H1 (cell line): ENCODE measurements around the gene DOK7. TPM values are rescaled to one million over a fixed set of nuclear protein-coding genes. Genes with fewer than 3 reads are reported as not detected.

Experiments used
- CTCF ChIA-PET: fragments of 300-600 bp; sonication (Branson Sonifier 250); formaldehyde crosslinking; loops from one replicate; lab custom pipeline; 2021; ENCODE audit not compliant: partially characterized antibody; lab: Charles Lee
- POLR2A ChIA-PET: fragments of 300-600 bp; sonication (Branson Sonifier 250); formaldehyde crosslinking; loops from one replicate; lab custom pipeline; 2021; ENCODE audit warnings: inconsistent platforms; ENCODE audit not compliant: partially characterized antibody; lab: Charles Lee
- DNase-seq, 2 experiments: peaks; one replicate each; pipeline versions ENCODE4 v3.0.0 to v3.0.0-alpha.2; 2010 to 2022; ENCODE audit warnings: low spot score in 2 of 2, low read depth in 1 of 2, mixed read lengths in 1 of 2
- FAIRE-seq: peaks from 2 replicates; lab custom pipeline; 2011; peaks lifted over from hg19 to GRCh38; lab: Jason Lieb, UNC
- H2AFZ ChIP-seq: 2 replicates; pipeline ENCODE4 v1.8.1; 2012; ENCODE audit warnings: low read length, inconsistent platforms
- H2AK5ac ChIP-seq: 2 replicates; pipeline ENCODE4 v1.6.1; 2013; ENCODE audit warnings: low read depth, low read length
- H2BK120ac ChIP-seq: replicated peaks from 2 replicates; pipeline ENCODE3; 2013; ENCODE audit warnings: low read depth, low read length, inconsistent platforms
- H2BK12ac ChIP-seq: 2 replicates; pipeline ENCODE4 v1.6.1; 2013; ENCODE audit warnings: low read depth, low read length
- H2BK15ac ChIP-seq: 2 replicates; pipeline ENCODE4 v1.6.1; 2013; ENCODE audit warnings: low read length
- H2BK20ac ChIP-seq: 2 replicates; pipeline ENCODE4 v1.6.1; 2013; ENCODE audit warnings: low read length
- H2BK5ac ChIP-seq: 2 replicates; pipeline ENCODE4 v1.6.1; 2013; ENCODE audit warnings: low read depth, low read length
- H3K14ac ChIP-seq: 2 replicates; pipeline ENCODE4 v1.6.1; 2013; ENCODE audit warnings: inconsistent platforms; ENCODE audit not compliant: insufficient read length
- H3K18ac ChIP-seq: 2 replicates; pipeline ENCODE4 v1.6.1; 2013; ENCODE audit warnings: low read length; ENCODE audit errors: extremely low read depth
- H3K23ac ChIP-seq: 2 replicates; pipeline ENCODE4 v1.6.1; 2013; ENCODE audit warnings: inconsistent platforms; ENCODE audit not compliant: insufficient read length
- H3K23me2 ChIP-seq: 2 replicates; pipeline ENCODE4 v1.6.1; 2013; ENCODE audit warnings: low read depth, low read length
- H3K27ac ChIP-seq: 2 replicates; pipeline ENCODE4 v1.6.1; 2011; ENCODE audit warnings: low read depth, low read length, inconsistent platforms
- H3K27me3 ChIP-seq, 4 experiments: replicated peaks in 1 of 4; 1 replicate in 1 of 4; 2 replicates in 3 of 4; pipeline versions ENCODE4 v1.6.1 to v1.8.1; 2011 to 2013; ENCODE audit warnings: low read length in 3 of 4, mild to moderate bottlenecking in 3 of 4, inconsistent platforms in 2 of 4, mixed read lengths in 2 of 4, moderate library complexity in 1 of 4; ENCODE audit not compliant: control insufficient read depth in 3 of 4, insufficient read depth in 3 of 4; ENCODE audit errors: extremely low read depth in 1 of 4
- H3K36me3 ChIP-seq, 4 experiments: 2 replicates each; pipeline versions ENCODE4 v1.6.1 to v1.8.1; 2011 to 2013; ENCODE audit warnings: mild to moderate bottlenecking in 4 of 4, low read length in 3 of 4, moderate library complexity in 2 of 4, control low read depth in 1 of 4, inconsistent platforms in 1 of 4; ENCODE audit not compliant: insufficient read depth in 4 of 4, control insufficient read depth in 2 of 4
- H3K4ac ChIP-seq: replicated peaks from 2 replicates; pipeline ENCODE3; 2013; ENCODE audit warnings: low read length, low read depth, mixed read lengths, inconsistent platforms; ENCODE audit not compliant: insufficient read length
- H3K4me1 ChIP-seq, 4 experiments: replicated peaks in 1 of 4; 1 replicate in 1 of 4; 2 replicates in 3 of 4; pipeline versions ENCODE4 v1.6.1 to v1.8.1; 2011 to 2013; ENCODE audit warnings: low read length in 3 of 4, inconsistent platforms in 2 of 4, mixed read lengths in 1 of 4; ENCODE audit not compliant: insufficient read depth in 4 of 4, control insufficient read depth in 3 of 4
- H3K4me2 ChIP-seq, 2 experiments: 2 replicates each; pipeline versions ENCODE4 v1.6.1 to v1.8.1; 2011 to 2013; ENCODE audit warnings: low read depth in 2 of 2, low read length in 2 of 2, control low read depth in 1 of 2, inconsistent platforms in 1 of 2, mild to moderate bottlenecking in 1 of 2; ENCODE audit not compliant: insufficient read depth in 1 of 2
- H3K4me3 ChIP-seq, 4 experiments: fragments of 200-600, 300-600 bp in 1 of 4; sonication (generic), shearing (Covaris generic), sonication (Bioruptor Twin) in 1 of 4; 2 replicates each; pipeline versions ENCODE4 v1.5.1 to v1.8.1; 2011 to 2016; ENCODE audit warnings: low read length in 4 of 4, low read depth in 3 of 4, control low read depth in 2 of 4, inconsistent platforms in 2 of 4, mild to moderate bottlenecking in 2 of 4, mixed read lengths in 1 of 4, moderate library complexity in 1 of 4; ENCODE audit not compliant: insufficient read depth in 2 of 4; ENCODE audit errors: extremely low read depth in 1 of 4
- H3K56ac ChIP-seq: replicated peaks from 2 replicates; pipeline ENCODE3; 2013; ENCODE audit warnings: low read depth, mild to moderate bottlenecking, mixed read lengths, low read length, inconsistent platforms; ENCODE audit not compliant: insufficient read length
- H3K79me1 ChIP-seq: 2 replicates; pipeline ENCODE4 v1.6.1; 2013; ENCODE audit warnings: low read depth, low read length, control low read depth
- H3K79me2 ChIP-seq, 2 experiments: 2 replicates each; pipeline versions ENCODE4 v1.6.1 to v1.8.1; 2012 to 2013; ENCODE audit warnings: low read length in 2 of 2, mild to moderate bottlenecking in 2 of 2, inconsistent platforms in 1 of 2; ENCODE audit not compliant: insufficient read depth in 2 of 2, control insufficient read depth in 1 of 2
- H3K9ac ChIP-seq, 4 experiments: replicated peaks in 1 of 4; 1 replicate in 1 of 4; 2 replicates in 3 of 4; pipeline versions ENCODE4 v1.6.1 to v1.8.1; 2011 to 2013; ENCODE audit warnings: low read depth in 3 of 4, low read length in 3 of 4, control low read depth in 2 of 4, mild to moderate bottlenecking in 2 of 4, moderate library complexity in 2 of 4, inconsistent platforms in 1 of 4; ENCODE audit errors: extremely low read depth in 1 of 4
- H3K9me3 ChIP-seq, 2 experiments: 2 replicates each; pipeline versions ENCODE4 v1.6.1 to v1.8.1; 2012 to 2013; ENCODE audit warnings: mild to moderate bottlenecking in 2 of 2, moderate library complexity in 2 of 2, control low read depth in 1 of 2, inconsistent platforms in 1 of 2, low read depth in 1 of 2, low read length in 1 of 2, mixed read lengths in 1 of 2; ENCODE audit not compliant: insufficient read depth in 2 of 2
- H4K20me1 ChIP-seq, 2 experiments: replicated peaks in 1 of 2; 2 replicates each; pipeline versions ENCODE3 to v1.8.1; 2011 to 2013; ENCODE audit warnings: inconsistent platforms in 2 of 2, low read length in 2 of 2, mild to moderate bottlenecking in 1 of 2; ENCODE audit not compliant: insufficient read depth in 2 of 2, control insufficient read depth in 1 of 2
- H4K5ac ChIP-seq: 2 replicates; pipeline ENCODE4 v1.6.1; 2013; ENCODE audit warnings: low read length, low read depth, mixed read lengths, inconsistent platforms; ENCODE audit not compliant: insufficient read length
- H4K8ac ChIP-seq: 2 replicates; pipeline ENCODE4 v1.8.0; 2013; ENCODE audit warnings: mild to moderate bottlenecking, moderate library complexity, low read length, inconsistent platforms; ENCODE audit not compliant: insufficient read depth; ENCODE audit errors: extremely low read depth
- H4K91ac ChIP-seq: replicated peaks from 2 replicates; pipeline ENCODE3; 2013; ENCODE audit warnings: low read length, mixed read lengths, inconsistent platforms; ENCODE audit not compliant: insufficient read length
- ATF2 ChIP-seq: IDR thresholded peaks from 2 replicates; pipeline ENCODE4 v1.6.1; 2012; ENCODE audit warnings: low read length, inconsistent platforms
- E2F6 ChIP-seq: IDR thresholded peaks from 2 replicates; pipeline ENCODE4 v1.6.1; 2012; ENCODE audit warnings: inconsistent platforms
- RBBP5 ChIP-seq: IDR thresholded peaks from 2 replicates; pipeline ENCODE4 v1.7.1; 2012; ENCODE audit warnings: low read depth, mild to moderate bottlenecking, inconsistent platforms, low read length, moderate library complexity, borderline replicate concordance
- RXRA ChIP-seq: IDR thresholded peaks from 2 replicates; pipeline ENCODE4 v1.6.1; 2011; ENCODE audit warnings: low read depth, mild to moderate bottlenecking, low read length, moderate library complexity; ENCODE audit not compliant: insufficient read depth
- SAP30 ChIP-seq: fragments of 300-600 bp; sonication (generic); IDR thresholded peaks from 2 replicates; pipeline ENCODE4 v1.7.1; 2012; ENCODE audit warnings: low read length, moderate library complexity, mild to moderate bottlenecking, inconsistent platforms; ENCODE audit not compliant: insufficient read depth, insufficient replicate concordance
- SP2 ChIP-seq: IDR thresholded peaks from 2 replicates; pipeline ENCODE4 v1.6.1; 2012; ENCODE audit warnings: mild to moderate bottlenecking, low read length, inconsistent platforms
- SRF ChIP-seq: IDR thresholded peaks from 2 replicates; pipeline ENCODE4 v1.6.1; 2011; ENCODE audit warnings: mild to moderate bottlenecking, low read depth, low read length, moderate library complexity
- SUZ12 ChIP-seq: fragments of 200-600 bp; sonication (generic); IDR thresholded peaks from 2 replicates; pipeline ENCODE4 v1.6.1; 2012; ENCODE audit warnings: mild to moderate bottlenecking, inconsistent platforms, low read length, moderate library complexity, mixed read lengths
- YY1 ChIP-seq: IDR thresholded peaks from 2 replicates; pipeline ENCODE4 v1.6.1; 2011; ENCODE audit warnings: low read depth, mild to moderate bottlenecking, low read length
- WGBS, 2 experiments: shearing (Covaris generic) in 1 of 2; methylation state at CpG; one replicate each; pipeline versions ENCODE4 v1.1.6 to v1.1.7; 2013 to 2015; ENCODE audit warnings: low lambda C conversion rate in 2 of 2, mixed read lengths in 2 of 2, inconsistent platforms in 1 of 2, low coverage in 1 of 2, missing lambda C conversion rate in 1 of 2; ENCODE audit not compliant: insufficient replicate concordance in 2 of 2, insufficient coverage in 1 of 2, insufficient read length in 1 of 2; ENCODE audit errors: extremely low coverage in 1 of 2, missing lambda C conversion rate in 1 of 2; 5-methylcytosine and 5-hydroxymethylcytosine counted together
- polyA plus RNA-seq, 7 experiments: library from polyadenylated mRNA; depleted of rRNA in 3 of 7; stranded (reverse) in 5 of 7; unstranded in 2 of 7; fragments of >200 nt in 5 of 7; fragments of 200-250 nt in 2 of 7; gene quantifications; 1 replicate in 5 of 7; 2 replicates in 1 of 7; 4 replicates in 1 of 7; pipeline versions ENCODE4 v1.2.1 to v1.2.3, GENCODE V29; 2011 to 2013; ENCODE audit warnings: missing spikeins in 2 of 7, mixed read lengths in 2 of 7
- total RNA-seq: library from RNA; stranded (reverse); fragmentation: NEBNext Ultra II Directional; extraction: Animal tissue kit (Norgen Biotek cat#: 25700); gene quantifications from 2 replicates; pipeline ENCODE4 v1.2.1, GENCODE V29; 2021

Gene DOK7
- total and polyA plus RNA-seq, 2 of the 8 experiments (the other 6 are each of a cell fraction or from before 2014, with no cell fraction given): 0.32 TPM; not detected in 1

- no peak overlapping the region for H2BK120ac ChIP-seq
- H3K9me3 ChIP-seq: peaks cover 0 to 6% of the 10 kb centered on the region in 2 experiments; a peak in 2 of 4 replicates
- peaks cover 5% of the 10 kb centered on the region for H3K23me2 ChIP-seq
- H2AK5ac ChIP-seq: no peak overlapping the region
- peaks cover 0 to 3% (median 1%) of the 10 kb centered on the region in 4 experiments; a peak in 2 of 7 replicates for H3K4me1 ChIP-seq
- no peak overlapping the region for H3K4me2 ChIP-seq
- DNase-seq: no peak
- H2AFZ ChIP-seq: no peak overlapping the region
- no peak overlapping the region for H2BK15ac ChIP-seq
- no peak overlapping the region for H3K14ac ChIP-seq
- no peaks in the 10 kb centered on the region for H3K79me2 ChIP-seq
- ChIA-PET CTCF (interaction anchor here (1.0 to 3.9 kb wide), 4 partner anchors 10 to 230 kb away, joined by 3 to 41 read pairs (median 8); no protein-coding TSS in a partner anchor), POLR2A (interaction anchor here (0.6 kb wide), 1 partner anchor 27 kb away, joined by 3 read pairs; no protein-coding TSS in a partner anchor)
- peaks cover 1 to 53% (median 34%) of the 10 kb centered on the region in 4 experiments; a peak in 6 of 7 replicates for H3K27me3 ChIP-seq
- FAIRE-seq: no peak
- H3K23ac ChIP-seq: no peak overlapping the region
- no peak overlapping the region for H2BK5ac ChIP-seq
- H3K4me3 ChIP-seq: no peak overlapping the region
- no peak overlapping the region for H4K91ac ChIP-seq
- no peak overlapping the region for H3K4ac ChIP-seq
- no peak overlapping the region for H3K27ac ChIP-seq
- peaks cover 0 to 14% of the 10 kb centered on the region in 2 experiments for H4K20me1 ChIP-seq
- peak overlapping the region; percentile 38; the same call in 1 of the 2 replicates for H4K8ac ChIP-seq
- H3K9ac ChIP-seq: no peak overlapping the region
- 89% methylated on average over 25 of the region's 25 CpGs; no CpG with 5 or more reads in 1 of the 2 experiments for WGBS, 2 experiments
- H3K56ac ChIP-seq: no peak overlapping the region
- no peaks in the 10 kb centered on the region for H3K36me3 ChIP-seq
- no peak overlapping the region for H2BK20ac ChIP-seq
- H4K5ac ChIP-seq: no peak overlapping the region
- no peak overlapping the region for H3K18ac ChIP-seq
- no peak overlapping the region for H2BK12ac ChIP-seq
- H3K79me1 ChIP-seq: peaks cover 6% of the 10 kb centered on the region; the same call in 1 of the 2 replicates
- TF ChIP-seq RBBP5 (no peak), SP2 (no peak), SUZ12 (no peak), SRF (no peak), YY1 (no peak), ATF2 (no peak), SAP30 (no peak), E2F6 (no peak), RXRA (no peak)
These were observed 7.4 kb downstream of the DOK7 start for GRCh38 chr4:3470244-3471097.
